ENCODE measurements around the gene HOXC4. TPM values are rescaled to one million over a fixed set of nuclear protein-coding genes. Genes with fewer than 3 reads are reported as not detected.

HOXC4 gene
- total and polyA plus RNA-seq, 2 of the 8 experiments (the other 6 are each of a cell fraction or from before 2014, with no cell fraction given) = not detected

DNA sequence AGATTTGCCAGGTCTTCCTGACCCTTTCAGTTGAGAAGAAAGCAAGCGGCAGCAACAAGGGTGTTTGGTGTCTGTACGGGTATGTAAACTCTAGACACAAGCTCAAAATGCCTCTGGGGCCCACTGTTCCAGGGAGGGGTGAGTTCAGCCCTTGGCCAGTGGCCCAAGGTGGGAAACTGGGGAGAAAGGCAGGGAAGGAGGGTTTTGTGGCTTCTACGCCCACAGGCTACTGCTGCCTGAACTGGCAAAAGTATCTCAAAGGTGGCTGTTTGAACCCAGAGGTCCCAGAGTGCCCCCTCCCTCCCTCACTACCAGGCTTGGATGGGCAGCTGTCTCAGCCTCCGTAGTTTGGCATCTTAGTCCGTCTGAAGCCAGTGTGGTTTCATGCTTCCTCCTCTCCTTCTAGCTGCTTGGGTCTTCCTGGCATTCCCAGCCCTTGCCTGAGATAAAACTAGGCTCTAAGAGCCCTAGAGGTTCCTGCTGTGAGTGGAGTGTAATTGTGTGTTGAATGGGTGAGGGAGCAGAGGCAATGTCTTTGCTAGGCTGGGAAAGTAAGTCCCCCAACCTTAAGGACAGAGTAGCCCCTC, 15.3 kb upstream of the HOXC4 start:
- H2BK120ac ChIP-seq (replicated peaks; ENCODE audit: low read depth, low read length) = no peak overlapping the region
- no peak overlapping the region for H3K4me3 ChIP-seq (ENCODE audit: extremely low read depth in 1 of 4, insufficient read depth in 2 of 4, low read depth in 3 of 4, low read length in 4 of 4)
- no peak overlapping the region for H2BK5ac ChIP-seq (ENCODE audit: low read depth, low read length)
- H3K23ac ChIP-seq (ENCODE audit: insufficient read length) = no peak overlapping the region
- H3K79me1 ChIP-seq (ENCODE audit: low read depth, low read length) = no peaks in the 10 kb centered on the region
- no peak overlapping the region for H3K4me2 ChIP-seq (ENCODE audit: insufficient read depth in 1 of 2, low read depth in 2 of 2, low read length in 2 of 2)
- no peak overlapping the region for H4K5ac ChIP-seq (ENCODE audit: insufficient read length, low read depth, low read length)
- no peak overlapping the region for H2BK15ac ChIP-seq (ENCODE audit: low read length)
- no peak overlapping the region for H3K56ac ChIP-seq (replicated peaks; ENCODE audit: insufficient read length, low read depth, low read length)
- H4K91ac ChIP-seq (replicated peaks; ENCODE audit: insufficient read length, low read length) = no peak overlapping the region
- H2BK20ac ChIP-seq (ENCODE audit: low read length) = no peak overlapping the region
- H4K8ac ChIP-seq (ENCODE audit: extremely low read depth, insufficient read depth, low read length) = no peak overlapping the region
- H3K4ac ChIP-seq (replicated peaks; ENCODE audit: insufficient read length, low read depth, low read length) = no peak overlapping the region
- no peak for DNase-seq (ENCODE audit: low read depth in 1 of 2, low spot score in 2 of 2)
- no peak overlapping the region for H2BK12ac ChIP-seq (ENCODE audit: low read depth, low read length)
- H3K27ac ChIP-seq (ENCODE audit: low read depth, low read length) = no peak overlapping the region
- CTCF ChIA-PET (ENCODE audit: partially characterized antibody) = interaction anchor here (0.6 to 20.0 kb wide), 14 partner anchors 13 to 277 kb away, joined by 3 to 339 read pairs (median 3); partner anchors contain the start of gene SMUG1
- no peaks in the 10 kb centered on the region; a peak in 2 of 4 replicates for H3K9me3 ChIP-seq (ENCODE audit: insufficient read depth in 2 of 2, low read depth in 1 of 2, low read length in 1 of 2)
- WGBS, 2 experiments (ENCODE audit: extremely low coverage in 1 of 2, insufficient coverage in 1 of 2, insufficient read length in 1 of 2, insufficient replicate concordance in 2 of 2, low coverage in 1 of 2, low lambda C conversion rate in 2 of 2, missing lambda C conversion rate in 1 of 2) = 53% methylated on average over 5 of the region's 5 CpGs; no CpG with 5 or more reads in 1 of the 2 experiments
- TF ChIP-seq CREB1 (IDR thresholded peaks at IDR 0.05) (no peak), POLR2A (IDR thresholded peaks at IDR 0.05; ENCODE audit: control extremely low read depth in 1 of 2, low read depth in 2 of 2, low read length in 2 of 2) (no peak), RNF2 (IDR thresholded peaks at IDR 0.05; ENCODE audit: borderline replicate concordance, low read depth, low read length, missing control alignments, poor library complexity, severe bottlenecking) (peak; percentile 71), CBX8 (IDR thresholded peaks at IDR 0.05; ENCODE audit: borderline replicate concordance, low read depth, low read length) (0 out of 2 replicates have a peak, but pooled peaks have one; percentile 31), SIX5 (IDR thresholded peaks at IDR 0.05; ENCODE audit: low read depth, low read length) (no peak), RAD21 (IDR thresholded peaks at IDR 0.05 in 1 of 2, conservative IDR thresholded peaks at IDR 0.05 in 1 of 2; ENCODE audit: low read depth in 2 of 2, low read length in 2 of 2) (no peak), EZH2 (IDR thresholded peaks at IDR 0.05; ENCODE audit: low read depth, low read length, severe bottlenecking) (peak; percentile 62)
- no peaks in the 10 kb centered on the region for H3K79me2 ChIP-seq (ENCODE audit: control insufficient read depth in 1 of 2, insufficient read depth in 2 of 2, low read length in 2 of 2)
- H3K18ac ChIP-seq (ENCODE audit: extremely low read depth, low read length) = no peak overlapping the region
- H3K27me3 ChIP-seq (replicated peaks in 1 of 4; ENCODE audit: control insufficient read depth in 3 of 4, extremely low read depth in 1 of 4, insufficient read depth in 3 of 4, low read length in 3 of 4) = peaks cover 96 to 100% (median 99%) of the 10 kb centered on the region in 4 experiments
- H3K36me3 ChIP-seq (ENCODE audit: control insufficient read depth in 2 of 4, insufficient read depth in 4 of 4, low read length in 3 of 4) = peaks cover 0 to 5% (median 0%) of the 10 kb centered on the region in 4 experiments; a peak in 1 of 8 replicates
- no peak for FAIRE-seq
- 0 out of 2 replicates have a peak overlapping the region, but pooled peaks have one; percentile 24 for H2AK5ac ChIP-seq (ENCODE audit: low read depth, low read length)
- H3K23me2 ChIP-seq (ENCODE audit: low read depth, low read length) = no peaks in the 10 kb centered on the region
- H3K14ac ChIP-seq (ENCODE audit: insufficient read length) = no peak overlapping the region
- no peak overlapping the region for H3K9ac ChIP-seq (replicated peaks in 1 of 4; ENCODE audit: extremely low read depth in 1 of 4, low read depth in 3 of 4, low read length in 3 of 4)
- POLR2A ChIA-PET (ENCODE audit: partially characterized antibody) = interaction anchor here (1.6 kb wide), 1 partner anchor 15 kb away, joined by 3 read pairs; no protein-coding TSS in a partner anchor
- H3K4me1 ChIP-seq (replicated peaks in 1 of 4; ENCODE audit: control insufficient read depth in 3 of 4, insufficient read depth in 4 of 4, low read length in 3 of 4) = peaks cover 0 to under 1% (median 0%) of the 10 kb centered on the region in 4 experiments; a peak in 4 of 7 replicates
- peaks cover 9 to 20% of the 10 kb centered on the region in 2 experiments for H4K20me1 ChIP-seq (replicated peaks in 1 of 2; ENCODE audit: control insufficient read depth in 1 of 2, insufficient read depth in 2 of 2, low read length in 2 of 2)
- H2AFZ ChIP-seq (ENCODE audit: low read length) = no peak overlapping the region

Measured in H1 (cell line).